Spleen (tissue), 11 donors: Measurements from ENCODE around the gene MYRF. TPM values are rescaled to one million over a fixed set of nuclear protein-coding genes. Genes with fewer than 3 reads are reported as not detected.

Source experiments
- DNase-seq: peaks from one replicate; pipeline ENCODE4 v3.0.0-alpha.2; 2020
- H3K27ac ChIP-seq, 8 donors: fragments of 200-600 bp; sonication (generic) in 7 of 8; 1 replicate in 4 of 8; 2 replicates in 4 of 8; pipeline versions ENCODE4 v1.5.0 to v1.8.0; 2016 to 2021; ENCODE audit warnings: inconsistent platforms in 4 of 8, mild to moderate bottlenecking in 4 of 8, moderate library complexity in 1 of 8
- H3K27me3 ChIP-seq, 7 donors: fragments of 200-600 bp; sonication (generic) in 6 of 7; replicated peaks in 1 of 7; 1 replicate in 4 of 7; 2 replicates in 3 of 7; pipeline versions ENCODE4 v1.5.0 to v1.8.0; 2016 to 2021; ENCODE audit warnings: inconsistent platforms in 3 of 7, mild to moderate bottlenecking in 1 of 7
- H3K36me3 ChIP-seq, 6 donors: fragments of 200-600 bp; sonication (generic) in 5 of 6; 1 replicate in 4 of 6; 2 replicates in 2 of 6; pipeline versions ENCODE4 v1.5.0 to v1.8.0; 2016 to 2021; ENCODE audit warnings: inconsistent platforms in 2 of 6
- H3K4me1 ChIP-seq, 6 donors: fragments of 200-600 bp; sonication (generic) in 5 of 6; 1 replicate in 3 of 6; 2 replicates in 3 of 6; pipeline versions ENCODE4 v1.5.0 to v1.8.0; 2016 to 2021; ENCODE audit warnings: inconsistent platforms in 3 of 6
- H3K4me3 ChIP-seq, 8 donors: fragments of 200-600 bp; sonication (generic) in 7 of 8; 1 replicate in 4 of 8; 2 replicates in 4 of 8; pipeline versions ENCODE4 v1.5.0 to v1.8.0; 2016 to 2021; ENCODE audit warnings: inconsistent platforms in 4 of 8, mild to moderate bottlenecking in 4 of 8, moderate library complexity in 2 of 8
- H3K9me3 ChIP-seq, 8 donors: fragments of 200-600 bp; sonication (generic) in 7 of 8; 1 replicate in 4 of 8; 2 replicates in 4 of 8; pipeline versions ENCODE4 v1.5.0 to v1.8.0; 2016 to 2021; ENCODE audit warnings: inconsistent platforms in 4 of 8
- CTCF ChIP-seq, 11 experiments: fragments of 200-600 bp in 7 of 11; fragments of 450-650 bp in 4 of 11; sonication (generic) in 4 of 11; IDR thresholded peaks in 8 of 11; conservative IDR thresholded peaks in 3 of 11; 1 replicate in 7 of 11; 2 replicates in 4 of 11; pipeline versions ENCODE4 v1.4.0 to v1.8.0; 2016 to 2021; ENCODE audit warnings: antibody characterized with exemption in 11 of 11, inconsistent platforms in 4 of 11, mild to moderate bottlenecking in 1 of 11
- POLR2A ChIP-seq, 3 donors: fragments of 450-650 bp; IDR thresholded peaks; one replicate each; pipeline ENCODE4 v1.5.1; 2017; ENCODE audit warnings: antibody characterized with exemption in 3 of 3, mild to moderate bottlenecking in 1 of 3
- POLR2AphosphoS5 ChIP-seq, 3 donors: sonication (generic); formaldehyde crosslinking; IDR thresholded peaks; one replicate each; pipeline ENCODE4 v1.5.1; 2017; ENCODE audit warnings: antibody characterized with exemption in 3 of 3
- WGBS, 5 donors: extraction: QIAGEN DNeasy Blood & Tissue Kit in 3 of 5; methylation state at CpG; one replicate each; pipeline versions ENCODE4 v1.1.5 to v1.1.7; 2013 to 2018; 5-methylcytosine and 5-hydroxymethylcytosine counted together
- intact Hi-C: fragments of 100-400 bp; cut with DNase I; formaldehyde crosslinking; loops from one replicate; pipeline ENCODE4 v1.15.0; 2023; ENCODE audit warnings: low total_unique reads
- polyA plus RNA-seq, 3 donors: library from polyadenylated mRNA; stranded (reverse); fragments of 200-250 nt; gene quantifications; one replicate each; pipeline ENCODE4 v1.2.1, GENCODE V29; 2013
- total RNA-seq, 7 donors: library from RNA; depleted of rRNA in 3 of 7; stranded (reverse); fragments of >200 nt in 3 of 7; fragmentation: NEBNext Ultra II Directional in 4 of 7; extraction: Animal tissue kit (Norgen Biotek cat#: 25700) in 4 of 7; gene quantifications; one replicate each; pipeline versions ENCODE4 v1.1.0 to v1.2.1, GENCODE V29; 2016 to 2021
- donor health status: healthy with polysubstance abuse.
- donor health status: DM: no; HTN: no; CAD: no; lungs with moderate emphysema.
- donor health status: DM: no; HTN: no; CAD: no.
- donor health status: Bipolar disorder and iron deficiency.
- donor health status: healthy.
- donor health status: DM: no; HTN: no; CAD: no.
- donor health status: DM: yes; HTN: yes; CAD: no.

MYRF gene
- total and polyA plus RNA-seq, 10 donors: 0.15 to 1.5 (median 0.55) TPM

DNA sequence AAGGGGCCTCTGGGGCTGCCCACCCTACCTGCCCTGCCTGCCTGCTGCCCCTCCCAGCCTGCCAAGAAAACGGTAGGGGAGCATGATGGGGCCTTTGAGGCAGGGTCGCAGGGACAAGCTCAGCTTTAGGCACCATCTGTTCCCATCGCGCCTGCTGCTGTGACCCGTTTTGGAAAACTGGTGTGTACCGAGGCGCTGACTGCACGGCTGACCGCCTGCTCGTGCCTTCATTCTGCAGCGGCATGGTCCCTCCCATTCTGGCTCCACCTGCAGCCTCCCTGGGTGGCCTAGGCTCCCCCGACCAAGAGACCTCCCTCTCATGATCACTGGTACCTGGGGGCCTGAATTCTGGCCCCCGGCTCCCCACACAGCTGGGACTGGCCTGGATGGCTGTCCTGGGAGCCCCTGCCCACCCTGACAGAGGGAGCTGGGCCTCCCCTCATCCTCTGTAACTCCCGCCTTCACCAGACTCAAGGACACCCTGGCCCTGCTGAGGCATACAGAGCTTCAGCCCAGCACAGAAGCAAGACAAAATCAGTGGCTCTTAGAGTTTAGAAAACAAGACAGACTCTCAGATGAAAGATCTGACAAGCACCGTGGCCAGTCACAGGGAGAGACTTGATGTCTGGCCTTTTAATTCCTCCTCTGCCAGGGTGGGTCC lies 6.5 kb upstream of the MYRF start:
- H3K27ac ChIP-seq: no peak overlapping the region
- intact Hi-C loops: no loop called here
- no peak overlapping the region for H3K4me3 ChIP-seq
- DNase-seq: no peak
- TF ChIP-seq CTCF (IDR thresholded peaks at IDR 0.05 in 8 of 11, conservative IDR thresholded peaks at IDR 0.05 in 3 of 11): no peak
- no peak for TF ChIP-seq POLR2A (IDR thresholded peaks at IDR 0.05)
- TF ChIP-seq POLR2AphosphoS5 (IDR thresholded peaks at IDR 0.05): no peak
- H3K4me1 ChIP-seq: peaks cover 0 to 21% (median 14%) of the 10 kb centered on the region in 6 donors
- H3K36me3 ChIP-seq: peaks cover 0 to 19% (median 0%) of the 10 kb centered on the region in 6 donors
- WGBS, 5 donors: 83 to 88% (median 84%) methylated on average over 4 to 15 of the region's 15 CpGs
- H3K27me3 ChIP-seq: peaks cover 0 to 30% (median 0%) of the 10 kb centered on the region in 7 donors
- no peaks in the 10 kb centered on the region for H3K9me3 ChIP-seq

DNA sequence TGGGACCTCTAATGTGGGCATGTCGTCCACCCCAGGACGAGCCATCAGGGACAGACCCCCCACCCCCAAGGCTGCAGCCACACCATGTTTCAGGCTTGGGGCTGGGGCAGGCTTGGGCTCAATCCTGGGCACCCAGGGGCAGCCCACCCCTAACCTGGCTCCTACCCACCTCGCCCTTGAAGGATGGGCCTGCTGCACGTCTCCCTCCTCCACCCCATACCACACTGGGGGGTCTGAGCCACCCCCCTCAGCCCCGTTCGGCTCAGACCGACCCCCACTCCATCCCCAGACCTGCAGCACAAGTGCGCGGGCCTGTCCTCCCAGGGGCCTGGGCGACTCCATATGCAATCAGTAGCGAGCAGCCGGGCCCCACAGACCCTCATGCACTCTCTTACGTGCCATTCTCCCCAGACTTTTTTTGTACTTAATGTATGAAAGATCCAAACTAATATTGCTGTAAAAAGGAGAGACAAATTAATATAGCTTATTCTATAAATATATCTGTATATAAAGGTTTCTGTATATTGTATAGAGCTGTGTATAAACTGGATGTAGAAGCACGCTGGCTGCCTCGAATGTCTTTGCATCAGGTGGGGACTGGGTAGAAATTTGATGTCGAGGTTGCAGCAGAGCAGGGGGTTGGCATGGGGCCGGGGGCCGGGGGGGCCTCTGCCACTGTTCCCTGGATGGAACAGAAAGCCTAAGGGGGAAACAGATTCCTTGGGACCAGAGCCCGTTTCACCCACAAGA lies 5.8 kb upstream of the MYRF start:
- Histone ChIP-seq H3K36me3 (peaks cover 0 to 16% (median 0%) of the 10 kb centered on the region in 6 donors), H3K9me3 (no peaks in the 10 kb centered on the region), H3K4me3 (no peak overlapping the region), H3K27me3 (peaks cover 0 to 37% (median under 1%) of the 10 kb centered on the region in 7 donors), H3K4me1 (peaks cover 0 to 21% (median 15%) of the 10 kb centered on the region in 6 donors), H3K27ac (no peak overlapping the region)
- DNase-seq: no peak
- TF ChIP-seq POLR2A (IDR thresholded peaks at IDR 0.05): no peak
- TF ChIP-seq CTCF (IDR thresholded peaks at IDR 0.05 in 8 of 11, conservative IDR thresholded peaks at IDR 0.05 in 3 of 11): no peak
- TF ChIP-seq POLR2AphosphoS5 (IDR thresholded peaks at IDR 0.05): no peak
- intact Hi-C loops: no loop called here
- WGBS, 5 donors: 82 to 92% (median 86%) methylated on average over 18 to 19 of the region's 19 CpGs

DNA sequence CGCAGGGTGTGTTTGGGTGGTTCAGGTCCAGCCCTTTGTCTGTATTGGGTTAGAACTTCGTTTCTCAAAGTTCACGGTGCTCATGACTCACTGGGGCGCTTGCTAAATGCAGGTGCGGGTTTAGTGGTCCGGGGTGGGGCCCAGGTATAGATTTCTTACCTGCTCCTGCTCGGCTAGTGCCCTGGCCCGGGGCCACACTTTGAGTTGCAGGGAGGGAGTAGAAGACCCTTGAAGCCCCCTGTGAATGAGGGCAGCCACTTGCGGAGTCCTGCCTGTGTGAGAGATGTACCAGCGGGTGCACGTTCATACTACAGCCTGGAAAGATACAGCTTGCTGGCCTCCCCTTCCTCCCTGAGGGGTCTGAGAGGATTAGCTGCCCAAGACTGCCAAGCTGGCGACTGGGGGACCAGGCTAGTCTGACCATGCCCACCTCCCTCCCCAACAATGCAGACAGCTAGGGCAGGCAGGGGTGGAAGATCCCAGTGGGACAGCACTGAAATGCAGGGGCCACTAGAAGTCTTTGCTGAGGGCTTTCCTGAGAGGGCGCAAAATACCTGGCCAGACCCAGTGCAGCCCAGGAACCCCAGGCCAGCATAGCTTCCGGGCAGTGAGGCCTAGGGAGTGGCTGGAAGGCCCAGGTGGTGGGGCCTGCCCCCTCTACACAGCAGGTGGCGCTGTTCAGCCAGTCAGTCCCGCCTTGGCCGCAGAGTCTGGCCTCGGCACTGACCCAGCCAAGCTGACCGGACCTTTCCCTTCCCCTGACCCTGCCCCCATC lies 5.1 kb upstream of the MYRF start:
- TF ChIP-seq POLR2AphosphoS5 (IDR thresholded peaks at IDR 0.05) (peak in 2 of 3 donors; percentile 33 to 39), POLR2A (IDR thresholded peaks at IDR 0.05) (no peak), CTCF (IDR thresholded peaks at IDR 0.05 in 8 of 11, conservative IDR thresholded peaks at IDR 0.05 in 3 of 11) (peak; percentile 48 to 94 (median 81))
- Histone ChIP-seq H3K4me1 (peaks cover 0 to 20% (median 13%) of the 10 kb centered on the region in 6 donors), H3K27me3 (peaks cover 0 to 44% (median 7%) of the 10 kb centered on the region in 7 donors), H3K36me3 (peaks cover 0 to 16% (median 0%) of the 10 kb centered on the region in 6 donors), H3K4me3 (no peak overlapping the region), H3K9me3 (no peaks in the 10 kb centered on the region), H3K27ac (no peak overlapping the region)
- WGBS, 5 donors: 55 to 85% (median 67%) methylated on average over 13 to 19 of the region's 19 CpGs
- peak; percentile 90 for DNase-seq
- intact Hi-C loops: no loop called here
